ENCODE results near the gene SLC9B1. TPM values are rescaled to one million over a fixed set of nuclear protein-coding genes. Genes with fewer than 3 reads are reported as not detected.

Gene SLC9B1
- total and polyA plus RNA-seq, 12 donors: 0.07 to 1.4 (median 0.66) TPM; not detected in 3

DNA sequence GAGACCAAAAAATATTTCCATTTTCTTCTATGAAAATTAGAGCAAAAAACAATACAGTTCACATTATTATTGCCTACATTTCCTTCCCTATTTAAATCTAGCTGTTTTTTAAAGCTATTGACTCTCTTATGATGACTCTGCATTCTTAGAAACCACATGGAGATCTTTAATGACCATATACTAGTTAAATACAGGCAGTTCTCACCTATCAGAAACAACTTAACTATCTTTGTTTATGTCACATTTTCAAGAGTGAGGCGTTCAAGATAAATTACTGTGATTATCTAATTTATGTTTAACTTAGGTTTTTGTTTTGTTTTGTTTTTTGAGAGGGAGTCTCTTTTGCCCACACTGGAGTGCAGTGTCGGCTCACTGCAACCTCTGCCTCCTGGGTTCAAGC, 147.7 kb downstream of the SLC9B1 start:
- intact Hi-C loops (cut with DNase I): loop anchor here in 1 of 10 donors (5.0 kb wide), 1 partner anchor 146 kb away; the partner anchor contains the start of gene SLC9B1
- WGBS, 2 donors: 72 to 77% methylated on average over 2 of the region's 2 CpGs
- Histone ChIP-seq H3K27ac (peak overlapping the region in 1 of 10 donors; percentile 97), H3K4me1 (peaks cover 0 to 43% (median 19%) of the 10 kb centered on the region in 9 donors), H3K36me3 (peaks cover 0 to 23% (median 0%) of the 10 kb centered on the region in 9 donors), H3K27me3 (no peaks in the 10 kb centered on the region), H3K4me3 (no peak overlapping the region), H3K9me3 (peaks cover 0 to under 1% (median 0%) of the 10 kb centered on the region in 11 donors)
- DNase-seq (no peak), ATAC-seq (no peak)
- TF ChIP-seq, protein P1, sequence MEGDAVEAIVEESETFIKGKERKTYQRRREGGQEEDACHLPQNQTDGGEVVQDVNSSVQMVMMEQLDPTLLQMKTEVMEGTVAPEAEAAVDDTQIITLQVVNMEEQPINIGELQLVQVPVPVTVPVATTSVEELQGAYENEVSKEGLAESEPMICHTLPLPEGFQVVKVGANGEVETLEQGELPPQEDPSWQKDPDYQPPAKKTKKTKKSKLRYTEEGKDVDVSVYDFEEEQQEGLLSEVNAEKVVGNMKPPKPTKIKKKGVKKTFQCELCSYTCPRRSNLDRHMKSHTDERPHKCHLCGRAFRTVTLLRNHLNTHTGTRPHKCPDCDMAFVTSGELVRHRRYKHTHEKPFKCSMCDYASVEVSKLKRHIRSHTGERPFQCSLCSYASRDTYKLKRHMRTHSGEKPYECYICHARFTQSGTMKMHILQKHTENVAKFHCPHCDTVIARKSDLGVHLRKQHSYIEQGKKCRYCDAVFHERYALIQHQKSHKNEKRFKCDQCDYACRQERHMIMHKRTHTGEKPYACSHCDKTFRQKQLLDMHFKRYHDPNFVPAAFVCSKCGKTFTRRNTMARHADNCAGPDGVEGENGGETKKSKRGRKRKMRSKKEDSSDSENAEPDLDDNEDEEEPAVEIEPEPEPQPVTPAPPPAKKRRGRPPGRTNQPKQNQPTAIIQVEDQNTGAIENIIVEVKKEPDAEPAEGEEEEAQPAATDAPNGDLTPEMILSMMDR (IDR thresholded peaks at IDR 0.05): no peak

DNA sequence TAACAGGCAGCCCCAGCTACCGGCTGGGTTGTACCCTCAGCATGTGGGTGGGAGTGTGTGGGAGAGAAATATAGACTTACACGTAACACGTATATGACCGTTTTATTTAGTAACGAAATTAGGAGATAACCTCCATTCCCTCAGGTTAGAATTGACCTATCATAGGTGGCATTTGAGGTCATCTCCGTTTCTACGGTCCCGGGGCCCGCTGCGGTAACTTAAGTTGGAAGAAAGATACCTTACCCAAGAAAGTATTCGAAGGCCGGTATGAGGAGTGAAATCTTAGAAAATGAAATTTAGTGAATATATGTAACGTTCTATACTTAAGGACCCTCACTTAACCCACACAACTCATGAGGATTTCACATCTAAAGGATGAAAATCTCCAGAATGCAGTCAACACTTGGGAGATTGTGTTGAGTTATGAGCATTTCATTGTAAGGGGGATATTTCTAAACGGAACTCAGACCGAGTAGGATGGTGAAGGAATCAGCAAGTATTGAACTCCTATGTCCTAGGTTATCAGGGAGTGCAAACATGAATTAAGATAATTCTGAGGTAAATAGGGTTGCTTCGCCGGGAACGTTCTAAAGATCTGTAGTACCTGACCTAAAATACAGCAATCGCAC, 149.8 kb downstream of the SLC9B1 start:
- intact Hi-C loops (cut with DNase I): loop anchor here in 8 of 10 donors (2.0 to 10.0 kb wide), 9 partner anchors 37 to 365 kb away; partner anchors contain the start of genes SLC9B1 (in 5 of the 8), UBE2D3 (in 5 of the 8), MANBA (in 1 of the 8) and NFKB1 (in 1 of the 8)
- no peak for DNase-seq
- peak overlapping the region; percentile 82 to 97 (median 92) for H3K27ac ChIP-seq
- peak overlapping the region; percentile 49 to 82 (median 71) for H3K4me3 ChIP-seq
- TF ChIP-seq, protein P1 (IDR thresholded peaks at IDR 0.05): no peak
- H3K4me1 ChIP-seq: peaks cover 0 to 49% (median 19%) of the 10 kb centered on the region in 9 donors
- H3K36me3 ChIP-seq: peaks cover 0 to 4% (median 0%) of the 10 kb centered on the region in 9 donors
- no peak for ATAC-seq
- 8 to 12% methylated on average over 19 of the region's 19 CpGs for WGBS, 2 donors
- no peaks in the 10 kb centered on the region for H3K9me3 ChIP-seq
- H3K27me3 ChIP-seq: no peaks in the 10 kb centered on the region

- DNase-seq: peak; percentile 91 to 93
Observed at GRCh38 chr4:102868781-102869568, 150.5 kb downstream of the SLC9B1 start, which contains the start of gene CISD2. Gene CISD2, plus strand, starts transcription at chr4:102868992. Its CDS starts 93 bp downstream, at chr4:102869085.

More at GRCh38 chr4:102868781-102869568, 150.5 kb downstream of the SLC9B1 start, which contains the start of gene CISD2:
- H3K27ac ChIP-seq: peak within 1 kb of the TSS; percentile 82 to 97 (median 92)
- intact Hi-C loops (cut with DNase I): loop anchor here in 9 of 10 donors (1.0 to 10.0 kb wide), 10 partner anchors 37 to 364 kb away; partner anchors contain the start of genes UBE2D3 (in 6 of the 9), SLC9B1 (in 4 of the 9), MANBA (in 1 of the 9) and NFKB1 (in 1 of the 9)
- H3K9me3 ChIP-seq: no peaks in the 10 kb centered on the region
- H3K4me1 ChIP-seq: peaks cover 0 to 49% (median 19%) of the 10 kb centered on the region in 9 donors
- H3K4me3 ChIP-seq: peak within 1 kb of the TSS; percentile 49 to 82 (median 71)
- WGBS, 2 donors: 0% methylated on average over 69 to 71 of the region's 71 CpGs
- TF ChIP-seq, protein P1 (IDR thresholded peaks at IDR 0.05): peak in 1 of 9 donors; percentile 8
- no peaks in the 10 kb centered on the region for H3K36me3 ChIP-seq
- peak; percentile 97 to 100 (median 97) for ATAC-seq
- no peaks in the 10 kb centered on the region for H3K27me3 ChIP-seq

Measured in heart right ventricle (tissue), 16 donors.